Measurements from ENCODE around the gene ILF3. TPM values are rescaled to one million over a fixed set of nuclear protein-coding genes. Genes with fewer than 3 reads are reported as not detected.

ILF3 gene
- total RNA-seq, 1 experiment from 2014 or later, result 430 TPM

- H3K4me1 ChIP-seq (ENCODE audit: control insufficient read depth in 1 of 2, insufficient read depth in 2 of 2, low read length in 2 of 2), result peaks cover 7 to 14% of the 10 kb centered on the region in 2 experiments; a peak in 3 of 4 replicates
- CTCF ChIA-PET, result interaction anchor here (3.0 kb wide), 1 partner anchor 138 kb away, joined by 36 read pairs; no protein-coding TSS in a partner anchor
- H3K4me2 ChIP-seq (ENCODE audit: low read length), result peak overlapping the region; percentile 84
- POLR2A ChIA-PET, result no interaction called here
- H3K9me3 ChIP-seq (ENCODE audit: control insufficient read depth in 1 of 2, insufficient read depth in 1 of 2, low read depth in 1 of 2, low read length in 2 of 2), result no peaks in the 10 kb centered on the region
- RAD21 ChIA-PET (ENCODE audit: low non-redundant PET in 1 of 2, low total read pairs in 2 of 2, uncharacterized antibody in 2 of 2, unreplicated experiment in 2 of 2), result interaction anchor here in 1 of 2 experiments (0.7 kb wide), 1 partner anchor 150 kb away, joined by 7 read pairs; no protein-coding TSS in a partner anchor
- intact Hi-C loops (cut with micrococcal nuclease), result no loop called here
- H3K9me2 ChIP-seq (ENCODE audit: insufficient read depth), result no peaks in the 10 kb centered on the region
- H3K27me3 ChIP-seq (ENCODE audit: insufficient read depth, low read length), result no peaks in the 10 kb centered on the region
- DNase-seq (ENCODE audit: low read depth, low spot score) (no peak), ATAC-seq (no peak)
- TF ChIP-seq TCF7L2 (IDR thresholded peaks at IDR 0.05; ENCODE audit: borderline replicate concordance, extremely low read depth, insufficient read depth, insufficient read length) (no peak), YY1 (IDR thresholded peaks at IDR 0.05; ENCODE audit: extremely low read depth, insufficient replicate concordance, low read depth, low read length) (no peak), CBX3 (IDR thresholded peaks at IDR 0.05; ENCODE audit: low read depth) (no peak), CEBPB (IDR thresholded peaks at IDR 0.05; ENCODE audit: low read depth) (no peak), POLR2AphosphoS5 (IDR thresholded peaks at IDR 0.05; ENCODE audit: low read depth, low read length) (no peak), POLR2A (IDR thresholded peaks at IDR 0.05; ENCODE audit: borderline replicate concordance, extremely low read depth, insufficient read depth, insufficient read length) (no peak), EZH2 (IDR thresholded peaks at IDR 0.05) (no peak), EZH2phosphoT487 (IDR thresholded peaks at IDR 0.05; ENCODE audit: borderline replicate concordance) (no peak), ZFX (IDR thresholded peaks at IDR 0.05) (no peak), ZNF274 (IDR thresholded peaks at IDR 0.05; ENCODE audit: low read depth, low read length) (no peak), FOSL1 (IDR thresholded peaks at IDR 0.05; ENCODE audit: low read depth) (no peak), SP1 (IDR thresholded peaks at IDR 0.05; ENCODE audit: low read depth) (no peak), EGR1 (IDR thresholded peaks at IDR 0.05; ENCODE audit: low read depth) (no peak), SIN3A (IDR thresholded peaks at IDR 0.05; ENCODE audit: low read depth) (no peak)
- TF ChIP-seq, protein P1, sequence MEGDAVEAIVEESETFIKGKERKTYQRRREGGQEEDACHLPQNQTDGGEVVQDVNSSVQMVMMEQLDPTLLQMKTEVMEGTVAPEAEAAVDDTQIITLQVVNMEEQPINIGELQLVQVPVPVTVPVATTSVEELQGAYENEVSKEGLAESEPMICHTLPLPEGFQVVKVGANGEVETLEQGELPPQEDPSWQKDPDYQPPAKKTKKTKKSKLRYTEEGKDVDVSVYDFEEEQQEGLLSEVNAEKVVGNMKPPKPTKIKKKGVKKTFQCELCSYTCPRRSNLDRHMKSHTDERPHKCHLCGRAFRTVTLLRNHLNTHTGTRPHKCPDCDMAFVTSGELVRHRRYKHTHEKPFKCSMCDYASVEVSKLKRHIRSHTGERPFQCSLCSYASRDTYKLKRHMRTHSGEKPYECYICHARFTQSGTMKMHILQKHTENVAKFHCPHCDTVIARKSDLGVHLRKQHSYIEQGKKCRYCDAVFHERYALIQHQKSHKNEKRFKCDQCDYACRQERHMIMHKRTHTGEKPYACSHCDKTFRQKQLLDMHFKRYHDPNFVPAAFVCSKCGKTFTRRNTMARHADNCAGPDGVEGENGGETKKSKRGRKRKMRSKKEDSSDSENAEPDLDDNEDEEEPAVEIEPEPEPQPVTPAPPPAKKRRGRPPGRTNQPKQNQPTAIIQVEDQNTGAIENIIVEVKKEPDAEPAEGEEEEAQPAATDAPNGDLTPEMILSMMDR (IDR thresholded peaks at IDR 0.05 in 2 of 3, conservative IDR thresholded peaks at IDR 0.05 in 1 of 3; ENCODE audit: borderline replicate concordance in 1 of 3, insufficient read depth in 1 of 3, low read depth in 2 of 3, low read length in 2 of 3), result no peak
- TF ChIP-seq, protein P2, sequence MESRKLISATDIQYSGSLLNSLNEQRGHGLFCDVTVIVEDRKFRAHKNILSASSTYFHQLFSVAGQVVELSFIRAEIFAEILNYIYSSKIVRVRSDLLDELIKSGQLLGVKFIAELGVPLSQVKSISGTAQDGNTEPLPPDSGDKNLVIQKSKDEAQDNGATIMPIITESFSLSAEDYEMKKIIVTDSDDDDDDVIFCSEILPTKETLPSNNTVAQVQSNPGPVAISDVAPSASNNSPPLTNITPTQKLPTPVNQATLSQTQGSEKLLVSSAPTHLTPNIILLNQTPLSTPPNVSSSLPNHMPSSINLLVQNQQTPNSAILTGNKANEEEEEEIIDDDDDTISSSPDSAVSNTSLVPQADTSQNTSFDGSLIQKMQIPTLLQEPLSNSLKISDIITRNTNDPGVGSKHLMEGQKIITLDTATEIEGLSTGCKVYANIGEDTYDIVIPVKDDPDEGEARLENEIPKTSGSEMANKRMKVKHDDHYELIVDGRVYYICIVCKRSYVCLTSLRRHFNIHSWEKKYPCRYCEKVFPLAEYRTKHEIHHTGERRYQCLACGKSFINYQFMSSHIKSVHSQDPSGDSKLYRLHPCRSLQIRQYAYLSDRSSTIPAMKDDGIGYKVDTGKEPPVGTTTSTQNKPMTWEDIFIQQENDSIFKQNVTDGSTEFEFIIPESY (IDR thresholded peaks at IDR 0.05; ENCODE audit: extremely low read depth, insufficient replicate concordance, low read length), result no peak
- TF ChIP-seq, protein P3, sequence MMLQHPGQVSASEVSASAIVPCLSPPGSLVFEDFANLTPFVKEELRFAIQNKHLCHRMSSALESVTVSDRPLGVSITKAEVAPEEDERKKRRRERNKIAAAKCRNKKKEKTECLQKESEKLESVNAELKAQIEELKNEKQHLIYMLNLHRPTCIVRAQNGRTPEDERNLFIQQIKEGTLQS (IDR thresholded peaks at IDR 0.05), result no peak
- TSS peak; percentile 44 for BruUV-seq (replicated peaks)
- H4K20me1 ChIP-seq (ENCODE audit: insufficient read depth), result peaks cover 4% of the 10 kb centered on the region; the same call in 1 of the 2 replicates
- H3K4me3 ChIP-seq (replicated peaks in 1 of 2; ENCODE audit: low read depth in 1 of 2, low read length in 2 of 2), result peak overlapping the region; percentile 89 to 90
- H3K36me3 ChIP-seq (ENCODE audit: control insufficient read depth in 1 of 2, insufficient read depth in 2 of 2, low read length in 2 of 2), result peaks cover 2 to 3% of the 10 kb centered on the region in 2 experiments; a peak in 2 of 4 replicates
- no peak overlapping the region for H2AFZ ChIP-seq (ENCODE audit: low read depth, low read length, poor library complexity, severe bottlenecking)
- peak overlapping the region; percentile 92; the same call in 1 of the 2 replicates for H3K27ac ChIP-seq (ENCODE audit: low read depth, low read length)
- peak overlapping the region; percentile 95; the same call in 1 of the 2 replicates for H3K9ac ChIP-seq (ENCODE audit: low read length)
- H3K79me2 ChIP-seq (ENCODE audit: insufficient read depth, low read length), result peaks cover 65% of the 10 kb centered on the region
Measured at GRCh38 chr19:10719466-10719961, 65.4 kb downstream of the ILF3 start.
